Fibroblast of upper back skin (primary cell): ENCODE data around the gene ASB2.

Source experiments
- DNase-seq: peaks from one replicate; pipeline ENCODE4 v3.0.0-alpha.2; 2013

Gene ASB2

DNA sequence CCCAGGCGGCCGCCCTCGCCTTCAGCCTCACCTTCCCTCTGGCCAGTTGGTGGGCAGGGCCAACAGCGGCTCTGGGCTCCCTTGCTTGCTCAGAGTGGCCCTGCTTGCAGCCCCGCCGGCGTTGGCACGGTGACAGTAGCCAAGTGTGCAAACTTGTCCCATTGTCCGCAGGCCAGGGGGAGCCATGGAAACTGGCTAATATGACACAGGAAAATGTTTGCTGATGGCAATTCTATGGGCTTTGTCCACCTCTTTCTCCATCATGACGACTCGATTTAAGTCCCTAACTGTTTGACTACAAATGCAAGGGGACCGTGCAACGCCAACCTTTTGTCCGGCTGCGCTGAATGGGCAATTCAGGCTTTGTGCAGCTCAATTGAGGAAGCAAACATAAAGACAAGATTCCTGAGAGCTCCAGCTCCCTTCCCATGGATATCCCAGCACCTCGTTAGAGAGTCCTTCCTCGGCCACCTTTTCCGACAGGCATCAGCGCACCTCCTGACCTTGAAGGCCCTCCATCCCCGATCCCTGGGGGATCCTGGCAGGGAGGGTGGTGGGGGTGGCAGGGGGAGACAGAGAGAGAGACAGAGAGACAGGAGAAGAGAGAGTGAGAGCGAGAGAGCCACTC, 50.0 kb downstream of the ASB2 start:
- no peak for DNase-seq

DNA sequence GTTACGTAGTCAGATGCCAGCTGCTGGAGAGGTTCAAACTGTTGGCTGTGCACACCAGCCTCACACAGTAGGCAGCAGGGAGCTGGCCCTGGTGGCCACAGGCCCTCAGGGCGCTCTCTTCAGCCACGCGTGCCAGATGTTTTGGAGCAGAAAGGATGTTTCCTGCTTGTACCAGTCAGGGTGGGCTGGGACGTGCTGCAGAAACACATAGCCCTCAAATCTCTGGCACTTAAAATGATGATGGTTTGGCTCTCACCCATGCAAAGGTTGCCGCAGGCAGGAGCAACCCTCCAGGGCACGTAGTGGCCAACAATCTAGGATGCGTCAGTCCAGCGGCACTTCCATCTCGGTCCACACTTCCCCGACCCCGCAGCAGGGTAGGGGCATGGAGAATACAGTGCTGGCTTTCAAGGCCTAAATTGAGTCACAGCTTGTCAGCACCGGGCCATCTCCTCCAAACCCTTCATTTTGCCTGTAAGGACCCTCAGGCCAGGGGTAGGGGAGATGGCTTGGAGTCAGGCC, 50.9 kb downstream of the ASB2 start:
- no peak for DNase-seq

DNA sequence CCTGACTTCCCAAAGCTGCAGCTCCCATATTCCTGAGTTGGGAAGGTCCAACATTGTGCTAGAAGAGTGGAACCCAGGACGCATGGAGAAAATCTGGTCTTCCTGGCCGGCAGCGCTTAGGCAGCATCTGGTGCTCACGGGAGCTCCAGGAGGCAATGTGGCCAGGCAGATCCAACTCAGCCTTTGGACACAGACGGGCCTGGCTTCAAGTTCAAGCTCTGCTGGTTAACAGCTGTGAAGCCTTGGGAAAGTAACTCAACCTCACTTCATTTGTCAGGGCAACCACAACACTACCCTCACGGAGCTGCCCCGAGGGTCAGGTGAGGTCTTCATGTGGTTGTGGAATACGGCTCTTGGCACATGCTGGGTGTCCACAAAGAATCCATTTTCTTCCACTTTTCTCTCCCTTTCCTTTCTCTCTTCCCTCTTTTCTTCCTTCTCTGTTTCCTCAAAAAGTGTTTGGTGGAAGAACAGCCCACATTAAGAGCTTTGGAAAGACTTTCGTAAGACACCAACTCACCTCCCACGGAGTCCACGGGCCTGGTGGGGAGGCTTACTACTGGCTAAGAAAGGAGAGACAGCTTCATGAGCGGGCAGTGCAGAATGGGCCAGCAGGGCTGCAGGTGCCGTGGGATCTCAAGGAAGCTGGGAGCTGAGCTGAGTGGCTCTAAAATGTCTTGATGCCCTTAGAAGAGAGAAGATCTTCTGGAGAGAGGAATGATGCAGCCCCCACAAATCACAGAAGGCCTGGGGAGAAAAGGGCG, 51.6 kb downstream of the ASB2 start:
- DNase-seq: no peak

DNA sequence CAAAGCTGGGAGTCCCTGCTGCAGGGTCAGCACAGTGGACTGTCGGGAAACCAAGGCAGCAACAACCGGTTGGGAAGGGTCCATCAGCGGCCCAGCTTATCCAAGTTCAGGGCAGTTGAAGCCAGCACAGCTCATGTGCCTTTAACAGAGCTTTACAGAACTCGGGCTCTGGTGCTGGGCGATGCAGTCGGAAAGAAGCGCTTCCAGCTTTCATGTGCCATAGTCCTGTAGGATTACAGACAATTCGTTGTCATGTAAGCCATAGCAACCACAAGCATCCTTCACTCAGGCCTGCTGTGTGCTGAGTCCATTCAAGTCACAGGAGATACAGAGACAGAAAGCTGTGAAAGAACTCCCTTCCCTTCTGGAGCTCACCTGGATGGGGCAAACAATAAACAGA, 52.7 kb downstream of the ASB2 start:
- no peak for DNase-seq

DNA sequence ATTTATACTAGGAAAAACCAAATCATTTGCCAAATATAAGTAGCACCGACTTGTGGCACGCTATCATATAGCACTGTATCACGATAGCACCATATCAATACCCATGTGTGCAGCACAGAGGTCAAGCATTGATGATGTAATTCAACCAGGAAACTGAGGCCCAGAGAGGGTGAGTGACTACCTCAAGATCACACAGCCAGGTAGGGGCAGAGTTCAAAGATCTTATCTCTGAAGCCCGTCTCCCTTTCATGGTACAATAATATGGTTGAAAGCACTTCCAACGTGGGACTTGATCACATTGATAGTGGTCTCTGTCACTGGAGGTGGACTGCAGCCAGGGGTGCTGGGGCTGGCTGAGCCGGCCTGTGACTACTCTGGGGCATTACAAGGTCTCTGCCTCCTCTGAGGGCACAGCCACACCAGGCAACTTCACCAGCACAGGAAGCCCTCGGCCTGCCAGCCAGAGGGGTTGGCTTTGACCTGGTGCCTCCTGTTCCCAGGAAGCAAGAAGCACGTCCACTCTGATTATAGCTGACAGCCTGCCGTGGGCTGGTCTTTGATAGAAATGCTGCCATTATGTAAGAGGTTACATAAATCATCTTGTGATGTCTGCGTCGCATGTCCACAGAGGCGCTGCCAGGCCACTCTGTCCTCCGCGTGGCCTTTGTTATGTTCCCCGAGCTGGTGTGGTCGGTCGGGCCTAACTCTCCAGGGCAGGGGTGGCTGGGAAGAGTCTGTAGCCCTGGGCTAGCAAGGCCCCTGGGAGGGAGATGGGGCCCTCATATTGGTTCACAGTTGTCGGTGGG, 55.2 kb downstream of the ASB2 start:
- no peak for DNase-seq

DNA sequence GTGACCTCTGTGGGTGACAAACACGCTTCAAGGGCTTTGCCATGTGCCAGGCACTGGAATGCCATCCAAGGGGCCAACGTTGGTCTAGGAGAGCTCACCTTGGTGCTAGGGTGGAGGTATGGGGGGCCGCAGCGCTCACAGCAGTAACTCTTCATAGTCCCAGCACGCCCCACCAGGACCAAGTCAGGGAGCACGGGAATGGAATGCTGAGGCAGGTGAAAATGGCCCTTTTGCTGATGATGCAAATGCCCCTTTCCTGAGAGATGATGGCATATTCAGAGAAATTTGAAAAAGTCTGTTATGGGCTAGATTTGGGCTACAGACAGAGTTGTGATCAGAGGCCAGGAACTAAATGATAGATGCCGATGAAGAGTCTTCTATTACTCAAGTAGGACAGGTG, 59.2 kb downstream of the ASB2 start:
- DNase-seq: no peak

DNA sequence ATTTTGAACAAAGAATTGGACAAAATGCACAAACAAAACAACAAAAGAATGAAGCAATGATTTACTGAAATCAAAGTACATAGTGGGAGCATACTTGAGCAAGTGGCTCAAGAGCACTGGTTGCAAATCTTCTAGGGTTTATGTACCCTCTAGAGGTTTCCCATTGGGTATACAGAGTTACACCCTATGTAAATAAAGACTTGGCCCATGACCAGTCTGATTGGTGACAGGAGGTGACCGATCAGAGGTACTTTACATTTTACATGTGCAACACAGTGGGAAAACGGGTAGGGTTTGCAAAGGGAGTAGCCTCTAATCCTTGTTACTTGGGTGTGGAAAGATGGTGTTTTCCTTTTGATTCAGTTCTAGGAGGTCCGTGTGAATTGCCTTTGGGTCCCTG, 59.9 kb downstream of the ASB2 start:
- no peak for DNase-seq

DNA sequence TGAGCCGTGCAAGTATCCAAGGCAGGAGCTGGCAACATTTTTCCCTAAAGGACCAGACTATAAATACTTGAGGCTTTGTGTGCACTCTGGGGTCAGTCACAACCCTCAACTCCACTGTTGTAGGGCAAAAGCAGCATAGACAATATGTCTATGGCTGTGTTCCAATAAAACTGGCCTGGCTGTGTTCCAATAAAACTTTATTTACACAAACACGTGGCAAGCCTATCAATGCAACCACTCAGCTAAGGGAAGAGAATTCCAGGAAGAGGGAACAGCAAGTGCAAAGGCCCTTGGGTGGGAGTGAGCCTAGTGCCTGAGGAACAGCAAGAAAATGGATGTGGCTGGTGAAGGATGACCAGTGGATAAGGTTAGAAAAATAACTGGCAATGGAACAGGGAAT, 60.6 kb downstream of the ASB2 start:
- DNase-seq: no peak

DNA sequence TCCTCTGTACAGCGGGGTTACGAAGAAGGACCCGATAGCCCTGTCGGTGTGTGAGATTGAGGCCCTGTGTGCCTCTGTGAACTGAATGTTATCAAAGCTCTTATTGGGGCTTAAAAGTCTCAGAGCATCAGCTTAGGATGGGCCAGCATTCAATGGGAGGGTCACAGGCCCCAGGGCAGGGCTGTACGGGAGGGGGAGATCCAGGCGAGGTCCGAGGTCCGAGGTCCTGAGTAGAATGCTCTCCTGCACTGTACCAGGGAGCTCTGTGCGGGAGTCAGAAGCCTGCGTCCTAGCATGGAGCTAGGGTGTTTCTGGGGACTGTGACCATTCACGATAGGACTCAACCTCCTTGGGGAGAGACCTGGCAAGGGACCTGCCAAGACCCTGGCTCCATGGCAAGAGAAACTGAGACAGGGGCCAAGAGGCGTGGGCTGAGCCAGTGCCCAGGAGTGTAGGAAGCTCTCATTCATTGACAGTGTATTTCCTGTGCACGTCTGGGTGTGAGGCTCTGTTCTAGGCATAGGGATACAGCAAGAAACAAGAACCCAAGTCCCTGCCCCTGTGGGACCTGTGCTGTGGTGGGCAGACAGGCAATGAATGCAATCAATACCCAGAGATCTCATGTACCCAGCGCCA, 61.2 kb downstream of the ASB2 start:
- no peak for DNase-seq

DNA sequence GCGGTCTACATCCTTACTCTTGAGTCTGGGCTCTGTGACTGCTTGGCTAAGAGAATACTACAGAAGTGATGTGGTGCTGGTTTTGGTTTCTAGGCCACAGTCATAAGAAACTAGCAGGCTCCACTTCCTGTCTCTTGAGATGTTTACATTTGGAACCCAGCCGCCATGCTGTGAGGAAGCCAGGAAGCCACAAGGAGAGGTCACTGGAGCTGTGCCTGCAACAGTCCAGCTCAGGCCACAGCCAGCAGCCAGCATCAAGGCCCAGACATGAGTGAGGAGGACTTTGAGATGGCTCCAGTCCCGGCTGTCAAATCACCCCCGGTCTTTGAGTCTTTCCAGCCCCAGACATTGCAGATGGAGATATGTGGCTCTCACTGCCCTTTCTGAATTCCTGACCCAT, 62.1 kb downstream of the ASB2 start:
- DNase-seq: no peak

DNA sequence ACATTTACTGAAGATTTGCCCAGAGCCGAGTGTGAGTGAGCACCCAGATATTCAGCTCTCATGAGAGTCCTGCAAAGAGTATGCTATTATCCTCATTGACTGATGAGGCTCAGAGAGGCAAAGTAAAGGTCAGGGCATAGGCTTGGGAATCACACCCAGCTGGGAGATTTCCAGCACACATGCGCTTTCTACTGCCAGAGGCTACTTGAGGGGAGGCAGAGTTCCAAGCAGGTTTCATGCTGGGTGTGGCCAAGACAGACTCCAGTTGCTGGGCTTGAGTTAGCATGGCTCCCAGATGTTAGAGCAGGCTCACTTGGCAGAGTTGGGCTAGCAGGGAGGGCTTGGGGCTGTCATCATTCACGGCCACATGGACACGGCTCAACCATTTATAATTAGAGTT, 63.6 kb downstream of the ASB2 start:
- DNase-seq: no peak

DNA sequence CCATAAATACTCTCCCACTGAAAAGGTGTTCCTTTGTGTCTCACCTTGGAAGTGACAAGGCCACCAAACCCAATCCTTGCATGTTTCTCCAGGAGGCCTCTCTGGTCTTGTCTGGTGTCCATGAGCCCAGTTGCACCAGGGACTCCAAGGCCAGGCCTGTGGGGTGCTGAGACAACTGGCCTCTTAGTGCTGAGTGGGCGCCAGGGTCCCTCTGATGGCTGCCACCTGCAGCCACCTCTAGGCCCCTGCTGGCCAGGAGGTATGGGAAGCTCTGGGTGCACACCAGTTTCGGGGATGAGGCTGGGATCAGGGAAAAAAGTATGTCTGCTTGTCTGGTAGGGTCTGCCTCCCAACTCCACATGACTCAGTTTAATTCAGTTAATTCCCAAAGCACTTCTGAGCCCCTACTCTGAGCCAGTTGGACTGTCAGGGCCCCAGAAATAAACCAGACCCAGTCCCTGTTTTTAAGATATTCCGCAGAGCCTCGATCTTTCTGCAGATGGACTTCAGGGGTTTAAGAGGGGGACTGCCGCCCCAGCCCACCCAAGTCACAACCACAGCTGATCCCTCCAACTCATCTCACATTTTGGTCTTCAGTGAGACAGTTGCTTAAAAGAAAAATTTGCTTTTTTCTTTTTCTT, 64.3 kb downstream of the ASB2 start:
- DNase-seq: no peak

DNA sequence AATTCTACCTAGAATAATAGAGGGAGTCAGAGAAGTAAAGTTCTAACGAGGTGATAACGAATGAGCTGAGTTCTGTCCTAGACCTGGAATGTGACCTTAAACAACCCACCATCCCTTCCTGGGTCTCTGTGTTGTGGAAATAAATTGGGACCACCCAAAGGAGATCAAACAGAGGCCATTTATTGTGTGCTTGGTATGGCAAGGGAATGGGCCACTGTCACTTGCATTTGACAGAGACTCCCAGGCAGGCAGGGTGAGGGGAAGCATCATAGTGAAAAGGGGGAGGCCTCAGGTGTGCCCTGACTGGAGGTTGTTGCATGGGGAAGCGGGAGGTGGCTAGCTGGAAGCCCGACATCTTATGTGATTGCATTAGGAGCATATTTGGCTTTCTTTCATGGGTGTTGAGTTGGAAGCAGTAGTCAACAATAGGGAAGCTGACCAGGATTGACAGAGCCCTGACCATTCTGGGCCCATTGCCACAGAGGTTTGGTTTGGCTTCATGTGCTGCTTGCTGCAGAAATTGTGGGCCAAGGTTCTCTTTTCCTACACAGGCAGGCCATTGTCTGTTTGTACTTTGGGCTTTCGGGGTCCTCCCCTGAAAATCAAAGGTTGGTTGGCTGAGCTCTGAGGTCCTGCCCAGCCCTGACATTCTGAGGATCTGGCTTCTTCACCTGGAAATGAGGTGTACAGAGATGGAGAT, 66.8 kb downstream of the ASB2 start:
- DNase-seq: no peak

DNA sequence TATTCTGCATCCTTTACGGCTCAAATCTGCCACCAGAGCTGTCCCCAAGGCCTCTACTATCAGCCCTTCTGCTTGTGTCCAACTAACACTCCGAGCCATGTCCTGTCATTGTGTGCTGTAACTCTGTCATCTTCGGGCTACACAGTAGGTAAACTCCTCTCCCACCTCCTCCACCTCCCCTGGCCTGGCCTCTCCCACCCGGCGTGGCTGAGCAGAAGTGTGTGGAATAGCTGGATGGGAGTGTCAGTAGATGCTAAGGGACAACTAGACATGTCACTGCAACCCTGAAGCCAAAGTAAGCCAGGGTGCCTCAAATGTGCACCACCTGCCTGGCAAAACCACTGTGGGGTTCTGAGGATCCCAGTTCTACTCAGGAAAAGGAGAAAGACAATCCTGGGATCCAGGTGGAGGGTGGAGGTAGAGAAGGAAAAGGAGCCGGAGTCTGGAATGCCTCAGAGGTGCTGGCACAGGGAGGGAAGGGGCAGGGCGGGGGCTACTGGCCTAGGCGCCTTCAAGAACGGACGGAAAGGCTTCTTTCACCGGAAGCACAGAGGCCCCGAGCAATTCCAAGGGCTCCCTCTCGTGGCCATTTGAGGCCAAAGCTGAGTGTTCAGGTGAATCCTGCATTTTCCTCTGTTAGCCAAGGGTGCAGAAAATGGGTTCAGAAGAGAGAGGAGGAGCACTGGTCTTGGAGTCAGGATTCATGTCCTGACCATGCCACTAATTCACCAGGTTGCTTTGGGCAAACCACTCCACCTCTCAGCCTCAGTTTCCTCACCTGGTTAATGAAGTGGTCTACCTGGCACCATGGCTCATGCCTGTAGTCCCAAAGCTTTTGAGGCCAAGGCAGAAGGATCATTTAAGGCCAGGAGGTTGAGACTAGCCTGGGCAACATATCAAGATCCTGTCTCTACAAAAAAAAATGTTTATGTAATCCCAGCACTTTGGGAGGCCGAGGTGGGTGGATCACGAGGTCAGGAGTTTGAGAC, 69.7 kb downstream of the ASB2 start:
- DNase-seq: peak; percentile 29

DNA sequence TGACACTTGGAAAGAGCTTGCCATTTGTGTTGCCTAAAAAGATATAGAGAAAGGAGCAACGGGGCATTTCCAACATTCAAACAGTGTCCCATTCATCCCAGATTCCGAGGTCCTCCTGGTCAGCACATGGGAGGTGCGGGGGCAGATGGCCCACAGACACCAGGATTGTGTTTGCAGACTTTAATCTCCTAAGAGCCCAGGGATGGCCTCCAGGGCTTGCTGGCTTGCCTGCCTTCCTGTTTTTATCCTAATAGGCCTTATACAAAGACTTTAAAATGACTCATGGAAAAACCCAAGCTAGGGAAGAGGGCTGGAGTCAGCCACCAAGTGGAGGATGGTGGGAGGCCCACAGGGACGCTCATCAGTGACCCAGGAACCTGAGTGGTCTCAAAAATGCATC, 70.7 kb downstream of the ASB2 start:
- DNase-seq: no peak

DNA sequence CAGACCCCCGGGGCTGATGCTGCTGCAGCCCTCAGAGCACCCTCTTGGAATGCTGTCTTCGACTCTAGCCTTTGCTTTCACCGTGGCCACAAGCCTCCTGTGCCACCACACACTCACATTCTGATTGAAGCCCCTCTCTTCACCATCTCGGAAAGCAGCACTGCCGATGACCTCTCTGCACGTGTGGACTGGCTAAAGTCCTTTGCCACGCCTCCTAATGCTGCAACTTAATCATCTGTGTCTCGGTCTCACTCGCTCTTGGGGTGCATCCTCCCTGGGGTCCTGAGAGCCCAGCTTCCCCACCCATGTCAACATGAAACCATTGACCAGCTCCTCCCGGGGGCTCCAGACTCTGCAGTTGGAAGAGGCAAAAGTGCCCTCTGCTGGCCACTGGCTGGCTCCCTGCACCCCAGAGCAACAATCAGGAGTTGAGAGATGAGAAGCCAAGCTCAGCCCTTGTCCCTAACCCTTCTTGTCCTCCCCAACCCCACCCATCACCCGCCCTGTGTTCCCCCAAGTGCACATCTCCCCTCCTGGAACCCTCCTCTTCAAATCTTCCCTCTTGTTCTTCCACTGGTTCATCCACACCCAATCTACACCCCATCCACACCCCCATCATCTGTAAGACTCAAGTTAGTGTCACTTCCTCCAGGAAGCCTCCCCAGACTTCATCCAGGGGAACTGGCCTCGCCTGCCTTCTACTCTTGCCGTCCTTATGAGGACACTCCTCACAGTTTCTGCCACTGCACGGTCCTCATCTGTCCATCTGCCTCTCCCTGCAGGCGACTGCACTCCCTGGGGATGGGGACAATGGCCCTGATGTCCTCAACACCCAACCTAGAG, 72.8 kb downstream of the ASB2 start:
- no peak for DNase-seq

DNA sequence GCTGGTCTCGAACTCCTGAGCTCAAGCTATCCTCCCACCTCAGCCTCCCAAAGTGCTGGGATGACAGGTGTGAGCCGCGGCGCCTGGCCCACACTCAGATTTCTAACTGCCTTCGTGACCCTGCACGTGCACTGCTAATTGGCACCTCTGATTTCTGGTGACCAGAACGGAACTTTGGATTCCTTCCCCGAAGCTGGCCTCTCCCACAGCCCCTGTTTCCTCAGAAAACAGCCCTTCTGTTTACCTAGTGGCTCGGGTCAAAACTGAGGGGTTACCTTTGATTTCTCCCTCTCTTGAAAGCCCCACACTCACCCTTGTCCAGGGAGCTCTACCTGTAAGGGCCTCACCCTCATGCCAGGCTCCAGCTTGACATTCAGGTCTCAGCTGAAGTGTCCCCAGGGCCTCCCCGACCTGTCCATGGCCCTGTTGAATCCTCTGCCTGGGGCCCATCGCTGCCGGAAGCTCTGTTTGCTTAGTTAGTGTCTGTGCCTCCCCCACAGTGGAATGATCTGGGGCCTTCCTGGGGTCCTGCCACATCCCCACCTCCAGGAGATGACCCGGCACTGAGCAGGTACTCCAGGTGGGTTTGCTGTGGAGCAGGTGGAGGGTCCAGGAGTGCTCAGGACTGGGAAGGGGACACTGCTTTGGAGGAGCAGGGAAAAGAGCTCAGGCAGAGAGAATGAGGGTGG, 73.6 kb downstream of the ASB2 start:
- DNase-seq: no peak

DNA sequence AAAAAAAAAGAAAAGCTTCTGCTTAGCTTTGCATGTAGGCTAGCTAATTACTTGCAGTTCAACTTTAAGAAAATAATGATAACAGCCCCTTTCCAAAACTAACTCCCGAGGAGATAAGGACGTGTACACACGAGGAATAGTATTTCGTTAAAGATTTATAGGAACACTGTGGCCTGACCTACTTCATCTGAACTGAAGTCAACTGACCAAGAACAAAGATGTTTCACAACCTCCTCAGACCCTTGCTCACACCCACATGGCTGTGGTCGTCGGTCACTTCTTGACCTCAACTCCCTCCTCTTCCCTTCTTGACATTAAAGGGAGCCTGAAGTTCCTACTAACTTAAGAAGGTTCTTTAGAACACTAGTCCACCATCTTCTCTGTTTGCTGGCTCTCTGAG, 74.6 kb downstream of the ASB2 start:
- DNase-seq: no peak

DNA sequence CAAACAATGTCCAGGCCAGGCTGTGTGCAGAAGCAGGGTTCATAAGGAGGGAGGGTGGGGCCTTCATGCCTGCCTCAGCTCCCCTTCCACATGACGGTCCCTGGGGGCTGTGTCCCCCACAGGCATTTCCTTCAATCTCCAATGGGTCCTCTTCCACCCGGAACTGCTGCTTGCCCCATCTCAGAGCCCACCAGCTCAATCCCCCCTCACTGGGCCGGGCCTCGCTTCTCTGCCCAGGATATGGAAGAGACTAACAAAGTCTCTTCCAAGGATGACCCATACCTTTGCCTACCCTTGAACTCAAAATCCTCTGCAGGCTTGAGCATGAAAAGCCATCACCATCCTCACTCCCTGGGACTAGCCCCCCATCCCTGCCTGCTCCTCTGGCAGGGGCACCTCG, 77.6 kb downstream of the ASB2 start:
- no peak for DNase-seq
